Stimulated activated CD4-positive, alpha-beta T cell treated with anti-CD3 and anti-CD28 coated beads, Interleukin-12 subunit alpha, Interleukin-12 subunit beta, amount 100 ng/mL, for 4 hours (primary cell): Measurements from ENCODE around the gene SHISA6.

Source experiments
- DNase-seq: peaks from one replicate; pipeline ENCODE4 v3.0.0-alpha.2; 2020

SHISA6 gene

GRCh38 chr17:11548398-11548797, 307.4 kb downstream of the SHISA6 start:
- no peak for DNase-seq

DNA sequence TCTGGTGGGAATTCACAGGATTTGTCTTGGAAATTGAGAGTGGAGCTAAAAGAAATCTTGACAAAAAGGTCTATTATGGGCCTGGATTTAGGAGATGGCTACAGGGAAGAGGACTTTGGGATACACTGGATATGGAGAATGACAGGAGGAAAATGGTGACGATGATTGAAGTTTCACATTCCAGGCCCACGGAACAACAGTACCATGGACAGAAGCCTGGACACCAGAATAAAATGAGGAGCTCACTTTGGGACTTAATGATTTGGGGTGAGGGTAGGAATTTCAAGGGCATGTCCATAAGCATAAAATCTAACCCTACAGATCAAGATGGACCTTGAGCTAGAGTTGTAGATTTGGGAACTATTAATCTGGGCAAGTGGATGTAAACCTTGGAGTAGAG, 309.4 kb downstream of the SHISA6 start:
- DNase-seq = no peak

- no peak for DNase-seq
Observed at GRCh38 chr17:11551442-11551841, 310.4 kb downstream of the SHISA6 start.

GRCh38 chr17:11553135-11553534, 312.1 kb downstream of the SHISA6 start:
- DNase-seq = no peak

- no peak for DNase-seq
Observed at GRCh38 chr17:11554042-11554441, 313.0 kb downstream of the SHISA6 start.

- no peak for DNase-seq
Observed at GRCh38 chr17:11554542-11554941, 313.5 kb downstream of the SHISA6 start.

DNA sequence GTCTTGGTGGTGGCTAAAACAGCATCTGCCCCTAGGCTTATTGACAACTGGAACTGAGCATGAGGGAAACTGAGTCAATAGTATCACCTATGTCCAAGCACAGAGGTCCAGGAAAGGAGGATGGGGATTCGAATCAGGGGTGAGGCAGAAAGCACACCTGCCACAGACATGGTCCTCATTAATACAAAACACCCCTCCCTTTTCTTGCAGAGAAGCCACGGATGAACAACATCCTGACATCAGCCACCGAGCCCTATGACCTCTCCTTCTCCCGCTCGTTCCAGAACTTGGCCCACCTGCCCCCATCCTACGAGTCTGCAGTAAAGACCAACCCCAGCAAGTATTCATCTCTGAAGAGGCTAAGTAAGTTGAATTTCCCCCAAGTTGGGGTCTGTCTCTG, 314.5 kb downstream of the SHISA6 start:
- no peak for DNase-seq

DNA sequence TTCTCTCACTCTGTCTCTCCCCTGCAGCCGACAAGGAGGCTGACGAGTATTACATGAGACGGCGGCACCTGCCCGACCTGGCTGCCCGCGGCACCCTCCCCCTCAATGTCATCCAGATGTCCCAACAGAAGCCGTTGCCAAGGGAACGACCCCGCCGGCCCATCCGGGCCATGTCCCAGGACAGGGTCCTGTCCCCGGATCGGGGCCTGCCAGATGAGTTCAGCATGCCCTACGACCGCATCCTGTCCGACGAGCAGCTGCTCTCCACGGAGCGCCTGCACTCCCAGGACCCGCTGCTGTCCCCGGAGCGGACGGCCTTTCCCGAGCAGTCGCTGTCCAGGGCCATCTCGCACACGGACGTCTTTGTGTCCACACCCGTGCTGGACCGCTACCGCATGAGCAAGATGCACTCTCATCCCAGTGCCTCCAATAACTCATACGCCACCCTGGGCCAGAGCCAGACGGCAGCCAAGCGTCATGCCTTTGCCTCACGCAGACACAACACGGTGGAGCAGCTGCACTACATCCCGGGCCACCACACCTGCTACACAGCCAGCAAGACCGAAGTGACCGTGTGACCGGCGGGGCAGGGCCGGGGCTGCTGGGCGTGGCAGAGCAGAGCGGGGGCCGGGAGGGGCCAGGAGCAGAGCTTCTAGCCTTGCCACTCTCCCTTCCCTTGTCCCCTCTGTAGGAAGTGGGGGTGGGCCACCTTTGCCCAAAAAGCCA, 316.9 kb downstream of the SHISA6 start:
- no peak for DNase-seq

- DNase-seq = no peak
Observed at GRCh38 chr17:11558681-11559234, 317.7 kb downstream of the SHISA6 start.

DNA sequence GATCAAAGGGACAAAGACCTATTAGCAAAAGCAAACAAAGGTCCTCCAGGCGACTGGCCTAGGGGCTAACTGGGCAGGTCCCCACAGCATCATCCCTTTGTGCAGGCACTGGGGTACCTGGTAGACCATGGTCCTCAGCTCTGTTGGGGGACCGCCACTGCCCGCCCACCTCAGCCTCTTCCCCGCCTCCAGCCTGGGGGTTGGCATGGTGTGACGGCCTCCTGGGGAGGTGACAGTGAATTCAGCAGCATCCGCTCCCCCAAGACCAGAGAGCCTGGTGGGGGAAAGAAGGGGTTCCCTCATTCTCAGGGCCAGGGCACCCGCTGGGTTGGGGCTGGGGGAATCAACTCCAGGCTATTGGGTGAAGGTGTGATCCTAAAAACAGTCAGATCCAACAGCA, 318.6 kb downstream of the SHISA6 start:
- no peak for DNase-seq

DNA sequence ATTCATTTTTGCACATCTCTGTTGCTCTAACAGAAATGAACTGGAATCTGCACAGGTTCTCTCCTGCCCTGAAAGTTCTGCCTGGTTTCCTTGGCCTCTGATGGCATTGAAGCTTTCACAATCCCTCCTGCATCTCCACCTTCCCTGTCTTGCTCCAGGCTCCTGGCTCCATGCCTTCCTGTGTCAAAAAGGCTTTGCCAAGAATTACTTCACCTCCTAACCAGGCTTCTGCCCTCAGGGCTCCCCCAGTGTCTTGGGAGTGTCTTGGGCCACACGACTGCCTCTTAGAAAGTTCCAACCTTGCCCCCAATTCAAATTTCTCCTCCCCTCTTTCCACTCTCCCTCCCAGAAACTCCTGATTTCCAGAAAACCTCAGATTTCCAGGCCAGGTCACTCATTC, 320.3 kb downstream of the SHISA6 start:
- DNase-seq = no peak

DNA sequence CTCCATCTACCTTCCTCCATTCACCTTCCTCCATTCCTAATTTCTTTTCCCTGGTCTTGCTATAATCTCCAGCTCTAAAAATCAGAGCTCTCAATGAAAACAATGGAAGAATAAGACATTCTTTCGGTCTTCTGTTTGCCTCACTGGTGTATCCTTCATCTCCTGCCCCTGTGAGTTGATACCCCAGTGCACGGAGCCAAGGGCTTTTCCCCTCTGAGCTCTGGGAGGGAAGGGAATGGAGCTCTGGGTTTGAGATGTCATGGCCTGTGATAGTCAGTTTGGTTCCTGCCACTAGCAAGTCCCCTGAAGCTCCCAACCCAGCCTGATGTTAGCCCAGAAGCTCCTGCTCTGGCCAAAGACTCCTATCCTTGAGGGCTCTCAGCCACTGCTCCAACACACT, 320.7 kb downstream of the SHISA6 start:
- DNase-seq = no peak

DNA sequence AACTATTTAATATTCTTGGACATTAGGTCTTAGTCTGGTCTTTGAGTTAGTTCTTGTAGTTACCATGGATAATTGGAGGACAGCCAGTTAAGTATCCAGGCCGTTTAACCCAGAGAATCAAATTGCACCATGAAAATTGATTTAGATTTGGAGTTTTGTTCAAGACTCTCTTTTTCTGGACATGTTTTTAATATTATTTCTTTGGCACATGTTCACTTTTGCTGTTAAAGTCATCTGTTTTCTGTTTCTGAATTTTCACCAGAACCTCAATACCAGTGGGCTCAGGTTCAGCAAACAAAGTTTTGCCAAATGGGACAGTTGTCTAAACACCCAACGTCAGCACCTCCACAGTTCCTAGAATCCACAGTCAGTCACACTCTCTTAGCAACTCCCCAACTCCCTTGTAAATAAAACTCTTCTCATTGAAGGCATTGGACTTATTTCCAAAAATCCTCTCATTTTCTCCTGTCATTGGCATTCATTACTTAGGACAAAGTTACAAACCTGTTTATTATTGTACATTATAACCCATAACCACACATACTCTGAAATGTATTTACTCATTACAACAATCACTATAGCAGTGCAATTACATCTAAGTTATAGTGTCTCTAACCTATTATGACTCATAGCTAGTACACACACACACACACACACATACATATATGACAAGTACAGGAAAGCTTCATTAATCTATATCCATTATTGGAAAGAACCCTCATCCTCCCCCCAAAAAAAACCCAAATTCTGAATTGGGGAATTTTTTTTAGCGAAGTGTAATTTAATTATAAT, 323.8 kb downstream of the SHISA6 start:
- DNase-seq = no peak

GRCh38 chr17:11565591-11565990, 324.6 kb downstream of the SHISA6 start:
- no peak for DNase-seq

- no peak for DNase-seq
Observed at GRCh38 chr17:11578998-11579397, 338.0 kb downstream of the SHISA6 start.

DNA sequence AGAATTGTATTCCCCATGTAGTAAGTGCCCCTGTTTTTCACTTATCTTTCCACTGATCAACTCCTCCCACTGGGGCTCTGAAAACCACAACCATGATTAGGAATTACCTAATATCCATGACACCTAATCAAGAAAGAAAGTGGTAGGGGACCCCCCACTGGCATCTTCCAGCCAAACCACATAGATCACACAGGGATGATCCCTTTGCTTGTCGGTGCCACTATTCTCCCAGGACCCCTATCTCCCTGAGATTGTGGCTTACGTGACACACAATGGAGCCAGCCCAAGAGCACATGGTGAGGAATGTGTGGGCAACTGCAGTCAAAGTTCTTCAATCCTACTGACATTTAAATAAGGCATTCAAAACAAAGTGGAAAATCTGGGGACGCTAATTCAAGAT, 339.7 kb downstream of the SHISA6 start:
- no peak for DNase-seq

DNA sequence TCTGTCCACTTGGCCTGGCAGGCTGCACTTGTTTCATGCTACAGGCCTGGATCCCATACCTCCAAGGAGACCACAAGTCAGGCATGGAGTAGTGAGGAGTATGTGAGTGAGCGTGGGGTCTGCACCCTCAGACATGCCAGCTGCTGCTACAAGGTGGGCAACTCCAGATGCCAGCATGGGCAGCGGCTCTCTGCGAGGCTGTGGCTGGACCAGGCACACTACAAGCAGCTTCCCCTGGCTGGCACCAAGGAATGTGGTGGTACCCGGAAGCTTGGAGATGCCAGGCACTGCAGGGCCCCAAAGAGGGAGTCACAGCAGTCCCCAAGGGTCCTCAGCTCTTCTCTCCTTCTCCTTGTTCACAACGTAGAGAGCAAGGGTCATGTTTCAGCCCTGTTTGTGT, 341.2 kb downstream of the SHISA6 start:
- no peak for DNase-seq

GRCh38 chr17:11583306-11583992, 342.4 kb downstream of the SHISA6 start:
- DNase-seq = no peak

DNA sequence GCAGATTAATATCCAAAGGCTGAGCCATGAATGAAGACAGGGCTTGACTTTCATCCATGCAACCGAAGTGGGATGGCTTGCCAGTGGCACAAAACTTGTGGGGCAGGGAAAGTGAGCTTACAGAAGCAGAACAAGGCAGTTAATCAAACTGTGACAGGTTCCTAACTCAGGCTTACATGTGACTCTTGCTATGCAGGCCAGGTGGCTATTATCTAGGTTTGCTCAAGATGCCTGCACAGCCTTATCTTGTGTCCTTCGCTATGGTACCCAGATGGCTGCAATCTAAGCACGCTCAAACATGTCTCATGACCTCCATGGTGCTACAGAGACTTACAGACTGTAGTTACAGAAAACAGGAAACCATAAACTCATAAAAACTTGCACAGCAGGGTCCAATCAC, 348.7 kb downstream of the SHISA6 start:
- DNase-seq = no peak

DNA sequence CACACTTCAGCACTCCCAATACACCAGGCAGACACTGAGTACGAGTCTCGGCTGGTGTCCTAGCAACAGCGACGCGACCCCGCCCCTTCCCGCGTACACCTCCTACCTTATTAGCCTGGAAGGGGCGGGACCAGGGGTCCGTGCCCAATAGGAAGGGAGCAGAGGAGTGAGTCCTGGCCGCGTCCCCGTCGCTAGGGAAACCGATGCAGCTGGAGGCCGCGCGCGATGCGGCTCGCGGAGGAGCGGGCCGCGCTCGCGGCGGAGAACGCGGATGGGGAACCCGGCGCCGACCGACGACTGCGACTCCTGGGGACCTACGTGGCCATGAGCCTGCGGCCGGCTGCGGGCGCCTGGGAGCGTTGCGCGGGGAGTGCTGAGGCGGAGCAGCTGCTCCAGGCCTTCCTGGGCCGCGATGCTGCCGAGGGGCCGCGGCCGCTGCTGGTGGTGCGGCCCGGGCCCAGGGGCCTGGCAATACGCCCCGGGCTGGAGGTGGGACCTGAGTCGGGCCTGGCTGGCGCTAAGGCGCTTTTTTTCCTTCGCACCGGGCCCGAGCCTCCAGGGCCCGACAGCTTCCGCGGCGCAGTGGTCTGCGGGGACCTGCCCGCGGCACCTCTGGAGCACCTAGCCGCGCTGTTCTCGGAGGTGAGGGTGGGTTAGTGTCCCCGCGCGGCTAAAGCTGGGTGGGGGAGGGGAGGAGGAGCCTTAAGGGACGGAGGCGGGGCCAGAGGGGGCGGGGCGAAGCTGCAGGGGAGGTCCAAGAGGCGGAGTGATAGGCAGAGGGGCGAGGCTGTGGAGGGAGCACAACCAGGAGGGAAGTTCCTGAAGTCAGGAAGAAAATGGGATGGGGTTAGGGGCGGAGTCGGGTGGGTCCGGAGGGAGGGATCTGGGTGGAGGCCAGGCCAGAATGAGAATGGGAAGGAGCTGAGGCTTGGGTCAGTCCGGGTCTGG, 357.5 kb downstream of the SHISA6 start, which contains the start of gene DNAH9:
DNAH9 (plus strand) TSS at position 197 of the 948 bp plus-strand sequence; CDS start at position 226, 29 bp downstream.
- DNase-seq = peak; percentile 15

- DNase-seq = no peak
Observed at GRCh38 chr17:11601661-11602060, 360.6 kb downstream of the SHISA6 start.

DNA sequence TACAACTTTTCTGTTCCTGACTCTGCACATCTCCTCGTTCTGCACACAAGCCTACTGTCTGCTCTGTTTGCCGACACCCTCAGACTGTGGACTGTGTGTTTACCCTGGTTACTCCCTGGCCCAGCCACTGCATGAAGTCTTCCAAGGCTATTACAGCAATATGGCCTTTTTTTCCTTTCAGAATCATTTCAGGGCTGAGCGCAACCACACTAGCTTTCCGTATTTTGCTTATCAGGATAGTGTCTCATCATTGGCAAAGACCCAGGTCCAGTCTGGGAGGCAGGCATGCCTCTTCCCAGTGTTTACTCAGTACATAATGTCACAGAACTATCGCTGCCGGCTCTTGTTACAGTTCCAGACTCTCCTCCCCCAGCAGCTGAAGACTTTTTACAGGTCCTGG, 367.4 kb downstream of the SHISA6 start:
- DNase-seq = no peak
